Suprapubic skin (tissue), 4 donors: ENCODE results near the gene PDE4D. TPM values are rescaled to one million over a fixed set of nuclear protein-coding genes. Genes with fewer than 3 reads are reported as not detected.

ENCODE experiments used
- DNase-seq, 2 donors: peaks; one replicate each; pipeline ENCODE4 v3.0.0-alpha.2; 2019; ENCODE audit warnings: low spot score in 2 of 2
- H3K27ac ChIP-seq: fragments of 200-600 bp; sonication (generic); one replicate; pipeline ENCODE4 v1.5.1; 2019
- H3K27me3 ChIP-seq: fragments of 200-600 bp; sonication (generic); one replicate; pipeline ENCODE4 v1.5.1; 2019
- H3K36me3 ChIP-seq: fragments of 200-600 bp; sonication (generic); one replicate; pipeline ENCODE4 v1.5.1; 2019
- H3K4me1 ChIP-seq: fragments of 200-600 bp; sonication (generic); one replicate; pipeline ENCODE4 v1.5.1; 2019
- H3K4me3 ChIP-seq: fragments of 200-600 bp; sonication (generic); one replicate; pipeline ENCODE4 v1.5.1; 2019; ENCODE audit warnings: mild to moderate bottlenecking
- H3K9me3 ChIP-seq: fragments of 200-600 bp; sonication (generic); one replicate; pipeline ENCODE4 v1.5.1; 2019
- EP300 ChIP-seq: sonication (generic); formaldehyde crosslinking; IDR thresholded peaks from one replicate; pipeline ENCODE4 v1.6.1; 2017; ENCODE audit warnings: antibody characterized with exemption
- POLR2A ChIP-seq, 2 donors: fragments of 450-650 bp; IDR thresholded peaks; one replicate each; pipeline ENCODE4 v1.6.1; 2017; ENCODE audit warnings: antibody characterized with exemption in 2 of 2, mild to moderate bottlenecking in 2 of 2, moderate library complexity in 2 of 2
- POLR2AphosphoS5 ChIP-seq, 3 donors: sonication (generic); formaldehyde crosslinking; IDR thresholded peaks; one replicate each; pipeline ENCODE4 v1.6.1; 2017; ENCODE audit warnings: antibody characterized with exemption in 3 of 3
- WGBS: methylation state at CpG from one replicate; pipeline ENCODE4 v1.1.5; 2018; 5-methylcytosine and 5-hydroxymethylcytosine counted together
- total RNA-seq, 4 donors: library from RNA; depleted of rRNA; stranded (reverse); fragments of >200 nt; gene quantifications; one replicate each; pipeline ENCODE4 v1.1.0, GENCODE V29; 2016
- TF ChIP-seq, protein P1 (sequence below), 2 donors: fragments of 200-600 bp in 1 of 2; fragments of 450-650 bp in 1 of 2; sonication (generic) in 1 of 2; IDR thresholded peaks; one replicate each; pipeline ENCODE4 v1.5.1; 2016 to 2019; ENCODE audit warnings: antibody characterized with exemption in 2 of 2, mild to moderate bottlenecking in 1 of 2, moderate library complexity in 1 of 2

PDE4D gene
- total RNA-seq, 4 donors from 2014 or later = 26.8 to 57.2 (median 29.9) TPM

GRCh38 chr5:59660737-59661136, 232.8 kb downstream of the PDE4D start:
- WGBS = 25% methylated on average over 1 of the region's 1 CpG
- peaks cover 8% of the 10 kb centered on the region for H3K4me1 ChIP-seq
- no peak for DNase-seq

GRCh38 chr5:59656351-59657254, 236.9 kb downstream of the PDE4D start:
- WGBS = 84% methylated on average over 5 of the region's 5 CpGs
- no peak for TF ChIP-seq EP300
- TF ChIP-seq, protein P1, sequence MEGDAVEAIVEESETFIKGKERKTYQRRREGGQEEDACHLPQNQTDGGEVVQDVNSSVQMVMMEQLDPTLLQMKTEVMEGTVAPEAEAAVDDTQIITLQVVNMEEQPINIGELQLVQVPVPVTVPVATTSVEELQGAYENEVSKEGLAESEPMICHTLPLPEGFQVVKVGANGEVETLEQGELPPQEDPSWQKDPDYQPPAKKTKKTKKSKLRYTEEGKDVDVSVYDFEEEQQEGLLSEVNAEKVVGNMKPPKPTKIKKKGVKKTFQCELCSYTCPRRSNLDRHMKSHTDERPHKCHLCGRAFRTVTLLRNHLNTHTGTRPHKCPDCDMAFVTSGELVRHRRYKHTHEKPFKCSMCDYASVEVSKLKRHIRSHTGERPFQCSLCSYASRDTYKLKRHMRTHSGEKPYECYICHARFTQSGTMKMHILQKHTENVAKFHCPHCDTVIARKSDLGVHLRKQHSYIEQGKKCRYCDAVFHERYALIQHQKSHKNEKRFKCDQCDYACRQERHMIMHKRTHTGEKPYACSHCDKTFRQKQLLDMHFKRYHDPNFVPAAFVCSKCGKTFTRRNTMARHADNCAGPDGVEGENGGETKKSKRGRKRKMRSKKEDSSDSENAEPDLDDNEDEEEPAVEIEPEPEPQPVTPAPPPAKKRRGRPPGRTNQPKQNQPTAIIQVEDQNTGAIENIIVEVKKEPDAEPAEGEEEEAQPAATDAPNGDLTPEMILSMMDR (IDR thresholded peaks at IDR 0.05) = no peak
- TF ChIP-seq POLR2AphosphoS5 (IDR thresholded peaks at IDR 0.05) = no peak
- TF ChIP-seq POLR2A (IDR thresholded peaks at IDR 0.05) = no peak
- Histone ChIP-seq H3K9me3 (no peaks in the 10 kb centered on the region), H3K36me3 (no peaks in the 10 kb centered on the region), H3K27ac (no peak overlapping the region), H3K27me3 (no peaks in the 10 kb centered on the region), H3K4me3 (no peak overlapping the region), H3K4me1 (peaks cover 4% of the 10 kb centered on the region)
- DNase-seq = no peak

More at GRCh38 chr5:59660737-59661136, 232.8 kb downstream of the PDE4D start:
- Histone ChIP-seq H3K36me3 (no peaks in the 10 kb centered on the region), H3K27ac (no peak overlapping the region), H3K27me3 (no peaks in the 10 kb centered on the region), H3K4me3 (no peak overlapping the region), H3K9me3 (no peaks in the 10 kb centered on the region)
- TF ChIP-seq EP300 = no peak
- TF ChIP-seq POLR2AphosphoS5 (IDR thresholded peaks at IDR 0.05) = no peak
- TF ChIP-seq, protein P1 (IDR thresholded peaks at IDR 0.05) = no peak
- no peak for TF ChIP-seq POLR2A (IDR thresholded peaks at IDR 0.05)

DNA sequence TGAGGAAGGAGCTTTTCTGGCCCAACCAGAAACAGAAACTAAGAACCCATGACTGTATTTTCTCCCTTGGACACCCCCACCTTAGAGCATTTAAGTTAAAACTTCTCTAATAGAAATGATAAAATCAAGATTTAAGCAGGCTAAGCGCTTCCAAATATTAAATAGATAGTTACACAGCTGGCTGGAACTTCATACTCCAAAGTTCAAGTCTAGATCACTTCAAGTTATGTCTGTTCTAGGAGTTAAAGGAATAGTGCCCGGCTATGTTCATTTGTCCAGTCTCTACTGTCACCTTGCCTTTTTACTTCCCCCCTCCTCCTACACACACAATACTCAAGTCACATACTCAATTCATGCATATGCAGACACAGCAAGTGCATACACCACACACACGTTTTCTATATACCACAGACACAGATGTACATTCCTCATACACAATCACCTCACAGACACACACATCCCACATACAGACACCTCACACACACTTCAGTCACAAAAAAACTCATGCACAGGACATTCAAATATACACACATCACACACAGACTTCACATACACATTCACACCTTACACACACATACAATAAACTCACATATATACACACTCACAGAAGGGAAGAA, 237.7 kb downstream of the PDE4D start:
- Histone ChIP-seq H3K36me3 (no peaks in the 10 kb centered on the region), H3K4me3 (no peak overlapping the region), H3K4me1 (no peaks in the 10 kb centered on the region), H3K27ac (no peak overlapping the region), H3K27me3 (no peaks in the 10 kb centered on the region), H3K9me3 (no peaks in the 10 kb centered on the region)
- DNase-seq = no peak
- TF ChIP-seq POLR2AphosphoS5 (IDR thresholded peaks at IDR 0.05) (no peak), POLR2A (IDR thresholded peaks at IDR 0.05) (no peak), EP300 (no peak)
- TF ChIP-seq, protein P1 (IDR thresholded peaks at IDR 0.05) = no peak
- 88% methylated on average over 3 of the region's 3 CpGs for WGBS

GRCh38 chr5:59654691-59655090, 238.8 kb downstream of the PDE4D start:
- 95% methylated on average over 1 of the region's 1 CpG for WGBS
- DNase-seq = no peak
- Histone ChIP-seq H3K27ac (no peak overlapping the region), H3K9me3 (no peaks in the 10 kb centered on the region), H3K27me3 (no peaks in the 10 kb centered on the region), H3K4me3 (no peak overlapping the region), H3K4me1 (no peaks in the 10 kb centered on the region), H3K36me3 (no peaks in the 10 kb centered on the region)
- TF ChIP-seq, protein P1 (IDR thresholded peaks at IDR 0.05) = no peak
- TF ChIP-seq POLR2AphosphoS5 (IDR thresholded peaks at IDR 0.05) (no peak), POLR2A (IDR thresholded peaks at IDR 0.05) (no peak), EP300 (no peak)

GRCh38 chr5:59652449-59652848, 241.1 kb downstream of the PDE4D start:
- Histone ChIP-seq H3K27ac (no peak overlapping the region), H3K9me3 (no peaks in the 10 kb centered on the region), H3K4me1 (no peaks in the 10 kb centered on the region), H3K36me3 (no peaks in the 10 kb centered on the region), H3K27me3 (no peaks in the 10 kb centered on the region), H3K4me3 (no peak overlapping the region)
- TF ChIP-seq POLR2A (IDR thresholded peaks at IDR 0.05) (no peak), EP300 (no peak), POLR2AphosphoS5 (IDR thresholded peaks at IDR 0.05) (no peak)
- TF ChIP-seq, protein P1 (IDR thresholded peaks at IDR 0.05) = no peak
- DNase-seq = no peak
- WGBS = 91% methylated on average over 2 of the region's 2 CpGs
